ENCODE results near the gene ZNF593. TPM values are rescaled to one million over a fixed set of nuclear protein-coding genes. Genes with fewer than 3 reads are reported as not detected.

ZNF593 gene
- total RNA-seq, 6 experiments from 2014 or later = 16.8 to 39.6 (median 20.7) TPM

GRCh38 chr1:26158908-26159742 lies 10.6 kb upstream of the ZNF593 start, which contains the start of gene FAM110D:
Gene FAM110D (plus strand): TSS chr1:26159079. CDS start chr1:26161292, 2,213 bp downstream.
- peak within 1 kb of the TSS in 1 of 3 donors; percentile 33 for H3K27ac ChIP-seq

DNA sequence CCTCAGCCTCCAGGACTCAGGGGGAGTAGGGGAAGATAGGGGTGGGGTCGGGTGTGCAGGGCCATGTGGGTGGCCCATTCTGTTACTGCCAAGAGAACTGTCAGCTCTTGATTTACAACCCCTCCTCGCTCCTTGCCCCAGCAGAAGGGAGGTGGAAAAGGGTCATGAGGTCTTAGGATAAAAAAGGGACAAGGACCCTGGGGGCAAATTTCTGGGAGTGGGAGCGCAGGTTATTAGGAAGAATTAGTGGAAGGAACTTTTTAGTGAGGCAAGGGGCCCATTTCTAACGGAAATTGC lies 10.0 kb upstream of the ZNF593 start:
- Histone ChIP-seq H3K4me1 (peaks cover 0 to 11% (median 0%) of the 10 kb centered on the region in 4 donors), H3K4me3 (peak overlapping the region in 1 of 3 donors; percentile 14), H3K27ac (peak overlapping the region in 1 of 3 donors; percentile 33), H3K27me3 (no peaks in the 10 kb centered on the region), H3K9me3 (no peaks in the 10 kb centered on the region), H3K36me3 (no peaks in the 10 kb centered on the region)
- intact Hi-C loops (cut with DNase I) = loop anchor here in 1 of 2 donors (10.0 kb wide), 1 partner anchor 125 kb away; no protein-coding TSS in a partner anchor
- TF ChIP-seq, protein P1, sequence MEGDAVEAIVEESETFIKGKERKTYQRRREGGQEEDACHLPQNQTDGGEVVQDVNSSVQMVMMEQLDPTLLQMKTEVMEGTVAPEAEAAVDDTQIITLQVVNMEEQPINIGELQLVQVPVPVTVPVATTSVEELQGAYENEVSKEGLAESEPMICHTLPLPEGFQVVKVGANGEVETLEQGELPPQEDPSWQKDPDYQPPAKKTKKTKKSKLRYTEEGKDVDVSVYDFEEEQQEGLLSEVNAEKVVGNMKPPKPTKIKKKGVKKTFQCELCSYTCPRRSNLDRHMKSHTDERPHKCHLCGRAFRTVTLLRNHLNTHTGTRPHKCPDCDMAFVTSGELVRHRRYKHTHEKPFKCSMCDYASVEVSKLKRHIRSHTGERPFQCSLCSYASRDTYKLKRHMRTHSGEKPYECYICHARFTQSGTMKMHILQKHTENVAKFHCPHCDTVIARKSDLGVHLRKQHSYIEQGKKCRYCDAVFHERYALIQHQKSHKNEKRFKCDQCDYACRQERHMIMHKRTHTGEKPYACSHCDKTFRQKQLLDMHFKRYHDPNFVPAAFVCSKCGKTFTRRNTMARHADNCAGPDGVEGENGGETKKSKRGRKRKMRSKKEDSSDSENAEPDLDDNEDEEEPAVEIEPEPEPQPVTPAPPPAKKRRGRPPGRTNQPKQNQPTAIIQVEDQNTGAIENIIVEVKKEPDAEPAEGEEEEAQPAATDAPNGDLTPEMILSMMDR (IDR thresholded peaks at IDR 0.05) = no peak
- TF ChIP-seq POLR2A (IDR thresholded peaks at IDR 0.05) = no peak
- DNase-seq (peak in 1 of 3 donors; percentile 20), ATAC-seq (no peak)
- WGBS (ENCODE audit: insufficient coverage, low coverage, low lambda C conversion rate, missing lambda C conversion rate) = 41% methylated on average over 4 of the region's 4 CpGs

More at GRCh38 chr1:26158908-26159742, 10.6 kb upstream of the ZNF593 start, which contains the start of gene FAM110D:
- TF ChIP-seq POLR2A (IDR thresholded peaks at IDR 0.05) = no peak
- TF ChIP-seq, protein P1 (IDR thresholded peaks at IDR 0.05) = no peak
- ATAC-seq (no peak), DNase-seq (peak in 1 of 3 donors; percentile 47)
- H3K27me3 ChIP-seq = no peaks in the 10 kb centered on the region
- 52% methylated on average over 3 of the region's 6 CpGs for WGBS (ENCODE audit: insufficient coverage, low coverage, low lambda C conversion rate, missing lambda C conversion rate)
- peak within 1 kb of the TSS; percentile 1 to 14 (median 7) for H3K4me3 ChIP-seq
- H3K36me3 ChIP-seq = no peaks in the 10 kb centered on the region
- peaks cover 0 to 9% (median 0%) of the 10 kb centered on the region in 4 donors for H3K4me1 ChIP-seq
- intact Hi-C loops (cut with DNase I) = loop anchor here in 1 of 2 donors (10.0 kb wide), 1 partner anchor 124 kb away; no protein-coding TSS in a partner anchor
- H3K9me3 ChIP-seq = no peaks in the 10 kb centered on the region

DNA sequence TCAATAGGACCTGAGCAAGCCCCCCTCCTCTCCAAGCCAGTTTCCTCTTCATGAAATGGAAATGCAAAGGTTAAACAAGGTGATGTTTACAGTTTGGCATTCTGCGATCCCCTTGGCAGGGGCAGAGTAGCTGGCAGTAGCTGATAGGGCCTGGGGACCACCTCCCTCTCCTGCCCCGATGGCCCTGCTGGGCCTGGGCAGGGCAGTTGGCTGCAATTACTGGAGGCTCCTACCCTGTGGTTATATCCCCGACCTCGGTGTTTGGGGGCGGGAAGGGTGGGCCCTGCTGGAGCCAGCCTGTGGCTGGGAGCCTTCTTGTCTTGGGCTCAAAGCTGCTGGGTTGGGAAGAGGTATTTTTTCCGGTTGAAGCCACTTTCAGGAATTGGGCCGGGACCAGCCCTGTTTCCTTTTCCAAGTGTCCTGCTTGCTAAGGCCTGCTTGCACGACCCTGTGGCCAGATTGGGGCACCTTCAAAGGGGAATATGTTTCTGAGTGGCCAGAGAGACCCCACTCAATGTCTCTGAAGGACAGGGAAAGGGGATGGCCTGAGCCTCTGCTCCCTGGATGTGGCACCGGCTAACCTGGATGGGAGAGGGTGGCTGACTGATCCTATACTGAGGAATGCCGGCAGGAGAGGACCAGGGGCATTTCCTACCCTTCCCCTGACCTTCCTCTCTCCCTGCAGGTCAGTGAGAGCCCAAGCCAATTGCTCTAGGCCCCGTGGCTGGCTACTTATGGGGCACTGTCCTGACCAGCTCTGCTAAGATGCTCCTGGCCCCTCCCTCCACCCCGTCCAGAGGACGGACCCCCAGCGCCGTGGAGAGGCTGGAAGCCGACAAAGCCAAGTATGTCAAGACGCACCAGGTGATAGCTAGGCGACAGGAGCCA lies 8.9 kb upstream of the ZNF593 start:
- Histone ChIP-seq H3K36me3 (no peaks in the 10 kb centered on the region), H3K4me1 (peaks cover 0 to 11% (median 0%) of the 10 kb centered on the region in 4 donors), H3K27ac (peak overlapping the region in 1 of 3 donors; percentile 13), H3K27me3 (no peaks in the 10 kb centered on the region), H3K4me3 (peak overlapping the region; percentile 30 to 50 (median 35)), H3K9me3 (no peaks in the 10 kb centered on the region)
- ATAC-seq (peak in 2 of 4 donors; percentile 3 to 4), DNase-seq (peak in 1 of 3 donors; percentile 45)
- intact Hi-C loops (cut with DNase I) = no loop called here
- no peak for TF ChIP-seq POLR2A (IDR thresholded peaks at IDR 0.05)
- TF ChIP-seq, protein P1 (IDR thresholded peaks at IDR 0.05) = no peak
- 54% methylated on average over 8 of the region's 18 CpGs for WGBS (ENCODE audit: insufficient coverage, low coverage, low lambda C conversion rate, missing lambda C conversion rate)

GRCh38 chr1:26161415-26162219 lies 8.1 kb upstream of the ZNF593 start:
- intact Hi-C loops (cut with DNase I) = no loop called here
- Histone ChIP-seq H3K4me1 (peaks cover 0 to 11% (median 0%) of the 10 kb centered on the region in 4 donors), H3K27ac (no peak overlapping the region), H3K36me3 (no peaks in the 10 kb centered on the region), H3K27me3 (no peaks in the 10 kb centered on the region), H3K9me3 (no peaks in the 10 kb centered on the region), H3K4me3 (peak overlapping the region; percentile 30 to 50 (median 35))
- WGBS (ENCODE audit: insufficient coverage, low coverage, low lambda C conversion rate, missing lambda C conversion rate) = 0% methylated on average over 3 of the region's 98 CpGs
- peak; percentile 61 to 68 (median 68) for ATAC-seq
- DNase-seq = peak in 2 of 3 donors; percentile 64 to 68
- TF ChIP-seq, protein P1 (IDR thresholded peaks at IDR 0.05) = peak; percentile 14 to 38 (median 22)
- no peak for TF ChIP-seq POLR2A (IDR thresholded peaks at IDR 0.05)
